WTC11 (cell line): ENCODE results near the gene NPPA. TPM values are rescaled to one million over a fixed set of nuclear protein-coding genes. Genes with fewer than 3 reads are reported as not detected.

Experiments
- ATAC-seq: fragments of 200-7000 bp; cut with Tn5 transposase; 2 replicates; pipeline ENCODE4 v1.10.0; 2021; ENCODE audit warnings: mild to moderate bottlenecking, moderate library complexity
- CTCF ChIA-PET: fragments of 300-600 bp; sonication (Branson Sonifier 250); formaldehyde crosslinking; loops from one replicate; lab custom pipeline; 2021; ENCODE audit warnings: antibody characterized with exemption; lab: Charles Lee
- POLR2A ChIA-PET: fragments of 350-600 bp; sonication (Branson Sonifier 250); formaldehyde crosslinking; loops from one replicate; lab custom pipeline; 2021; ENCODE audit warnings: antibody characterized with exemption; lab: Charles Lee
- DNase-seq: peaks from one replicate; pipeline ENCODE4 v3.0.0; 2021; ENCODE audit warnings: low spot score
- H3K27ac Mint-ChIP-seq: 2 replicates; pipeline ENCODE4 v1.8.0; 2021; ENCODE audit warnings: mixed read lengths
- H3K27me3 Mint-ChIP-seq: 2 replicates; pipeline ENCODE4 v1.8.0; 2021; ENCODE audit warnings: low read depth, mild to moderate bottlenecking, moderate library complexity, mixed read lengths
- H3K36me3 Mint-ChIP-seq: 2 replicates; pipeline ENCODE4 v1.8.0; 2021; ENCODE audit warnings: mixed read lengths
- H3K4me1 Mint-ChIP-seq: 2 replicates; pipeline ENCODE4 v1.8.0; 2022; ENCODE audit warnings: mixed read lengths
- H3K4me3 Mint-ChIP-seq: 2 replicates; pipeline ENCODE4 v1.8.0; 2021; ENCODE audit warnings: mild to moderate bottlenecking, moderate library complexity, mixed read lengths
- H3K9me3 Mint-ChIP-seq: 2 replicates; pipeline ENCODE4 v1.8.0; 2021; ENCODE audit warnings: mixed read lengths
- ESRRA ChIP-seq: sonication (generic); formaldehyde crosslinking; IDR thresholded peaks from 2 replicates; pipeline ENCODE4 v1.8.1; 2022; ENCODE audit warnings: mild to moderate bottlenecking, missing genetic modification reagents, borderline replicate concordance
- IRF2 ChIP-seq: sonication (generic); formaldehyde crosslinking; IDR thresholded peaks from 2 replicates; pipeline ENCODE4 v1.8.0; 2022; ENCODE audit warnings: low read depth, missing genetic modification reagents, borderline replicate concordance
- NFE2L1 ChIP-seq: sonication (generic); formaldehyde crosslinking; IDR thresholded peaks from 2 replicates; pipeline ENCODE4 v1.8.1; 2023; ENCODE audit warnings: missing genetic modification reagents
- NR2C2 ChIP-seq: sonication (generic); formaldehyde crosslinking; IDR thresholded peaks from 2 replicates; pipeline ENCODE4 v1.8.0; 2022; ENCODE audit warnings: mild to moderate bottlenecking, missing genetic modification reagents
- PRRX2 ChIP-seq: fragments of 250-450 bp; sonication (Bioruptor Pico); IDR thresholded peaks from 2 replicates; pipeline ENCODE4 v1.8.0; 2021; ENCODE audit warnings: mild to moderate bottlenecking
- ZNF121 ChIP-seq: sonication (generic); formaldehyde crosslinking; IDR thresholded peaks from 2 replicates; pipeline ENCODE4 v1.8.0; 2023; ENCODE audit warnings: missing genetic modification reagents
- ZNF232 ChIP-seq: sonication (generic); formaldehyde crosslinking; IDR thresholded peaks from 2 replicates; pipeline ENCODE4 v1.8.0; 2022; ENCODE audit warnings: mild to moderate bottlenecking, missing genetic modification reagents
- ZNF263 ChIP-seq: sonication (generic); formaldehyde crosslinking; IDR thresholded peaks from 2 replicates; pipeline ENCODE4 v1.8.1; 2022; ENCODE audit warnings: low read depth, mild to moderate bottlenecking, moderate library complexity, missing genetic modification reagents
- total RNA-seq: library from RNA; stranded (reverse); gene quantifications from 3 replicates; pipeline ENCODE4 v1.2.3, GENCODE V29; 2021
- TF ChIP-seq, protein P1 (sequence below): fragments of 250-450 bp; sonication (Bioruptor Pico); conservative IDR thresholded peaks from 2 replicates; pipeline ENCODE4 v1.9.0; 2021; ENCODE audit warnings: mild to moderate bottlenecking
- TF ChIP-seq, protein P2 (sequence below): sonication (generic); formaldehyde crosslinking; conservative IDR thresholded peaks from 2 replicates; pipeline ENCODE4 v1.8.1; 2022; ENCODE audit warnings: mild to moderate bottlenecking, missing genetic modification reagents
- TF ChIP-seq, protein P3 (sequence below): fragments of 250-450 bp; sonication (Bioruptor Pico); IDR thresholded peaks from 2 replicates; pipeline ENCODE4 v1.9.0; 2021; ENCODE audit warnings: moderate library complexity, mild to moderate bottlenecking, inconsistent platforms, borderline replicate concordance
- TF ChIP-seq, protein P4 (sequence below): fragments of 200-600 bp; IDR thresholded peaks from 2 replicates; pipeline ENCODE4 v1.8.0; 2022; ENCODE audit warnings: antibody characterized with exemption
- TF ChIP-seq, protein P5 (sequence below): fragments of 250-450 bp; sonication (Bioruptor Pico); IDR thresholded peaks from 2 replicates; pipeline ENCODE4 v1.9.0; 2021; ENCODE audit warnings: mild to moderate bottlenecking
- TF ChIP-seq, protein P6 (sequence below): sonication (generic); formaldehyde crosslinking; IDR thresholded peaks from 2 replicates; pipeline ENCODE4 v1.8.0; 2022; ENCODE audit warnings: mild to moderate bottlenecking, missing genetic modification reagents
- TF ChIP-seq, protein P7 (sequence below): sonication (generic); formaldehyde crosslinking; conservative IDR thresholded peaks from 2 replicates; pipeline ENCODE4 v1.8.1; 2023; ENCODE audit warnings: mild to moderate bottlenecking, low read depth, missing genetic modification reagents, moderate library complexity

Gene NPPA
- total RNA-seq, 1 experiment from 2014 or later, result not detected

DNA sequence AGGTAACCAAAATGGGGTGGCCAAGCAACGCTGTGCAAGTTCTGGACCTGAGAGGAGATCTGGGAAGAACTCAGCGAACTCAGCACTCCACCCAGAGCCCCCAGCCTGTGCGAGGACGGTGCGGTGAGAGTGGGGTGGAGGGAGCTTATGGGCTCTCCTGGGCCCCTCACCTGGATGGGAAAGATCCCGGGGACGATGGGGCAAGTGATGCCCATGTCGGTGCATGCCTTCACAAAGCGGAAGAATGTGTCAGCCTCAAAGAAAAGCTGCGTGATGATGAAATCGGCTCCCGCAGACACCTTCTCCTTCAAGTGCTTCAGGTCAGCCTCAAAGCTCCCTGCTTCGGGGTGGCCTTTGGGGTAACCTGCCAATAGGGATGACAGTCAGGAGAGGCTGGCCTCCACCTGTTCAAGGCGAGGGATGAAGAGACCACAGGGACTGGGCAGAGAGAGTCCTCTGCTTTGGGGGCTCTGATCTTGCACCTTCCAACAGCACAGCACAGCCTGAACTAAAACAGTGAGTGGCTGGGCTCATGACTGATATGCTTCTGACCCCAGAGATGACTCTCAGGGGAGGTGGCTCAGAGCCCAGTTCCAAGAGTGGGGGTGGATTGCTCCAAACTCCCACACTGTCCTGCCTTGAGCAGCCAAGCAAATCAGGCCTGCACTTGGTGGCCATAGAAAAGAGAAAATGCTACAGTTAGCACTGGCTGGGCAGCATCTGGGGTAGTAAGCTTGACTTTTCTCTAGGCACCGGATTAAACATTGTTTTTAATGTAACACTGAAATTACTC, 51.4 kb downstream of the NPPA start:
- DNase-seq (no peak), ATAC-seq (no peak)
- TF ChIP-seq, protein P1, sequence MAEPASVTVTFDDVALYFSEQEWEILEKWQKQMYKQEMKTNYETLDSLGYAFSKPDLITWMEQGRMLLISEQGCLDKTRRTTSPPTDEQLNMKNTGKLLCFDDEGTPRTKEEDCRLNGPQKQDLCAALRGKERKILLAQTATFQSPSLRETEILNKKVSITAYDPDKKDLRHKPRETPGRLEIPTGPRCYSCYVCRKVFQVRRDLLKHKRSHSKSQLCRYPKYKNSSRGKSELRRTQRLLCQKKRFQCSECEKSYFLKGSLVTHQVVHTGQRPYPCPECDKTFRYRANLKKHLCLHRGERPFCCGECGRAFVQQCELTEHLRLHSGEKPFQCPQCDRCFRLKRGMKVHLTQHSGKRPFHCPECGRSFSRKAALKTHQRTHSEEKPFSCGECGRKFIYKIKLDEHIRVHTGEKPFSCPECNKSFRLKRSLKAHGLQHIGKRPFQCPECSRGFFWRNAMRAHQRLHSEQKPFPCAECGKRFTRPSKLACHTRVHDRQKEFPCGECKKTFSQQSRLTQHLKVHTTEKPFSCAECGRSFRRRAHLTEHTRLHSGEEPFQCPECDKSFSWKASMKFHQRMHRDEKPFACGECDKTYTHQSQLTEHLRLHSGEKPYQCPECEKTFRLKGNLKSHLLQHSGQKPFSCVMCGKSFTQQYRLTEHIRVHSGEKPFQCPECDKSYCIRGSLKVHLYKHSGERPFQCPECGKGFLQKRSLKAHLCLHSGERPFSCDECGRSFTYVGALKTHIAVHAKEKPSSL, result no peak
- TF ChIP-seq ZNF232, result no peak
- TF ChIP-seq ESRRA (CRISPR knock-in tag), result no peak
- TF ChIP-seq, protein P2, sequence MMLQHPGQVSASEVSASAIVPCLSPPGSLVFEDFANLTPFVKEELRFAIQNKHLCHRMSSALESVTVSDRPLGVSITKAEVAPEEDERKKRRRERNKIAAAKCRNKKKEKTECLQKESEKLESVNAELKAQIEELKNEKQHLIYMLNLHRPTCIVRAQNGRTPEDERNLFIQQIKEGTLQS (CRISPR knock-in tag), result no peak
- no peak for TF ChIP-seq ZNF121 (CRISPR knock-in tag)
- TF ChIP-seq, protein P3, sequence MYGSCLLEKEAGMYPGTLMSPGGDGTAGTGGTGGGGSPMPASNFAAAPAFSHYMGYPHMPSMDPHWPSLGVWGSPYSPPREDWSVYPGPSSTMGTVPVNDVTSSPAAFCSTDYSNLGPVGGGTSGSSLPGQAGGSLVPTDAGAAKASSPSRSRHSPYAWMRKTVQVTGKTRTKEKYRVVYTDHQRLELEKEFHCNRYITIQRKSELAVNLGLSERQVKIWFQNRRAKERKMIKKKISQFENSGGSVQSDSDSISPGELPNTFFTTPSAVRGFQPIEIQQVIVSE (CRISPR knock-in tag), result no peak
- TF ChIP-seq, protein P4, sequence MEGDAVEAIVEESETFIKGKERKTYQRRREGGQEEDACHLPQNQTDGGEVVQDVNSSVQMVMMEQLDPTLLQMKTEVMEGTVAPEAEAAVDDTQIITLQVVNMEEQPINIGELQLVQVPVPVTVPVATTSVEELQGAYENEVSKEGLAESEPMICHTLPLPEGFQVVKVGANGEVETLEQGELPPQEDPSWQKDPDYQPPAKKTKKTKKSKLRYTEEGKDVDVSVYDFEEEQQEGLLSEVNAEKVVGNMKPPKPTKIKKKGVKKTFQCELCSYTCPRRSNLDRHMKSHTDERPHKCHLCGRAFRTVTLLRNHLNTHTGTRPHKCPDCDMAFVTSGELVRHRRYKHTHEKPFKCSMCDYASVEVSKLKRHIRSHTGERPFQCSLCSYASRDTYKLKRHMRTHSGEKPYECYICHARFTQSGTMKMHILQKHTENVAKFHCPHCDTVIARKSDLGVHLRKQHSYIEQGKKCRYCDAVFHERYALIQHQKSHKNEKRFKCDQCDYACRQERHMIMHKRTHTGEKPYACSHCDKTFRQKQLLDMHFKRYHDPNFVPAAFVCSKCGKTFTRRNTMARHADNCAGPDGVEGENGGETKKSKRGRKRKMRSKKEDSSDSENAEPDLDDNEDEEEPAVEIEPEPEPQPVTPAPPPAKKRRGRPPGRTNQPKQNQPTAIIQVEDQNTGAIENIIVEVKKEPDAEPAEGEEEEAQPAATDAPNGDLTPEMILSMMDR, result no peak
- TF ChIP-seq NR2C2 (CRISPR knock-in tag), result no peak
- TF ChIP-seq, protein P5, sequence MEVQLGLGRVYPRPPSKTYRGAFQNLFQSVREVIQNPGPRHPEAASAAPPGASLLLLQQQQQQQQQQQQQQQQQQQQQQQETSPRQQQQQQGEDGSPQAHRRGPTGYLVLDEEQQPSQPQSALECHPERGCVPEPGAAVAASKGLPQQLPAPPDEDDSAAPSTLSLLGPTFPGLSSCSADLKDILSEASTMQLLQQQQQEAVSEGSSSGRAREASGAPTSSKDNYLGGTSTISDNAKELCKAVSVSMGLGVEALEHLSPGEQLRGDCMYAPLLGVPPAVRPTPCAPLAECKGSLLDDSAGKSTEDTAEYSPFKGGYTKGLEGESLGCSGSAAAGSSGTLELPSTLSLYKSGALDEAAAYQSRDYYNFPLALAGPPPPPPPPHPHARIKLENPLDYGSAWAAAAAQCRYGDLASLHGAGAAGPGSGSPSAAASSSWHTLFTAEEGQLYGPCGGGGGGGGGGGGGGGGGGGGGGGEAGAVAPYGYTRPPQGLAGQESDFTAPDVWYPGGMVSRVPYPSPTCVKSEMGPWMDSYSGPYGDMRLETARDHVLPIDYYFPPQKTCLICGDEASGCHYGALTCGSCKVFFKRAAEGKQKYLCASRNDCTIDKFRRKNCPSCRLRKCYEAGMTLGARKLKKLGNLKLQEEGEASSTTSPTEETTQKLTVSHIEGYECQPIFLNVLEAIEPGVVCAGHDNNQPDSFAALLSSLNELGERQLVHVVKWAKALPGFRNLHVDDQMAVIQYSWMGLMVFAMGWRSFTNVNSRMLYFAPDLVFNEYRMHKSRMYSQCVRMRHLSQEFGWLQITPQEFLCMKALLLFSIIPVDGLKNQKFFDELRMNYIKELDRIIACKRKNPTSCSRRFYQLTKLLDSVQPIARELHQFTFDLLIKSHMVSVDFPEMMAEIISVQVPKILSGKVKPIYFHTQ (CRISPR knock-in tag), result no peak
- TF ChIP-seq, protein P6, sequence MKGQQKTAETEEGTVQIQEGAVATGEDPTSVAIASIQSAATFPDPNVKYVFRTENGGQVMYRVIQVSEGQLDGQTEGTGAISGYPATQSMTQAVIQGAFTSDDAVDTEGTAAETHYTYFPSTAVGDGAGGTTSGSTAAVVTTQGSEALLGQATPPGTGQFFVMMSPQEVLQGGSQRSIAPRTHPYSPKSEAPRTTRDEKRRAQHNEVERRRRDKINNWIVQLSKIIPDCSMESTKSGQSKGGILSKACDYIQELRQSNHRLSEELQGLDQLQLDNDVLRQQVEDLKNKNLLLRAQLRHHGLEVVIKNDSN (CRISPR knock-in tag), result no peak
- TF ChIP-seq NFE2L1 (CRISPR knock-in tag), result no peak
- TF ChIP-seq PRRX2 (CRISPR knock-in tag), result no peak
- TF ChIP-seq, protein P7, sequence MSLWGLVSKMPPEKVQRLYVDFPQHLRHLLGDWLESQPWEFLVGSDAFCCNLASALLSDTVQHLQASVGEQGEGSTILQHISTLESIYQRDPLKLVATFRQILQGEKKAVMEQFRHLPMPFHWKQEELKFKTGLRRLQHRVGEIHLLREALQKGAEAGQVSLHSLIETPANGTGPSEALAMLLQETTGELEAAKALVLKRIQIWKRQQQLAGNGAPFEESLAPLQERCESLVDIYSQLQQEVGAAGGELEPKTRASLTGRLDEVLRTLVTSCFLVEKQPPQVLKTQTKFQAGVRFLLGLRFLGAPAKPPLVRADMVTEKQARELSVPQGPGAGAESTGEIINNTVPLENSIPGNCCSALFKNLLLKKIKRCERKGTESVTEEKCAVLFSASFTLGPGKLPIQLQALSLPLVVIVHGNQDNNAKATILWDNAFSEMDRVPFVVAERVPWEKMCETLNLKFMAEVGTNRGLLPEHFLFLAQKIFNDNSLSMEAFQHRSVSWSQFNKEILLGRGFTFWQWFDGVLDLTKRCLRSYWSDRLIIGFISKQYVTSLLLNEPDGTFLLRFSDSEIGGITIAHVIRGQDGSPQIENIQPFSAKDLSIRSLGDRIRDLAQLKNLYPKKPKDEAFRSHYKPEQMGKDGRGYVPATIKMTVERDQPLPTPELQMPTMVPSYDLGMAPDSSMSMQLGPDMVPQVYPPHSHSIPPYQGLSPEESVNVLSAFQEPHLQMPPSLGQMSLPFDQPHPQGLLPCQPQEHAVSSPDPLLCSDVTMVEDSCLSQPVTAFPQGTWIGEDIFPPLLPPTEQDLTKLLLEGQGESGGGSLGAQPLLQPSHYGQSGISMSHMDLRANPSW (CRISPR knock-in tag), result no peak
- no peak for TF ChIP-seq IRF2 (CRISPR knock-in tag)
- no peak for TF ChIP-seq ZNF263
- no peak overlapping the region for H3K27ac Mint-ChIP-seq
- no peaks in the 10 kb centered on the region for H3K9me3 Mint-ChIP-seq
- H3K4me1 Mint-ChIP-seq, result no peaks in the 10 kb centered on the region
- no peak overlapping the region for H3K4me3 Mint-ChIP-seq
- H3K27me3 Mint-ChIP-seq, result no peaks in the 10 kb centered on the region
- peaks cover 48% of the 10 kb centered on the region for H3K36me3 Mint-ChIP-seq
- POLR2A ChIA-PET, result no interaction called here
- CTCF ChIA-PET, result no interaction called here

Other genes with a start within 250 kb of the NPPA start
- gene FBXO2, start 193.4 kb downstream of the NPPA start, total RNA-seq, result 58.2 to 68.2 TPM (median 63.7 TPM) in 3 replicates
- 34.9 to 45.6 TPM (median 40.6 TPM) in 3 replicates for gene FBXO44, start 192.9 kb downstream of the NPPA start, total RNA-seq
- 0.74 to 1.3 TPM (median 1.1 TPM) in 3 replicates for gene FBXO6, start 183.6 kb downstream of the NPPA start, total RNA-seq
- gene MAD2L2, start 166.6 kb downstream of the NPPA start, total RNA-seq, result 283 to 312 TPM (median 305 TPM) in 3 replicates
- 12.0 to 13.4 TPM (median 13.3 TPM) in 3 replicates for gene DRAXIN, start 156.1 kb downstream of the NPPA start, total RNA-seq
- gene AGTRAP, start 111.6 kb downstream of the NPPA start, total RNA-seq, result 81.6 to 102 TPM (median 101 TPM) in 3 replicates
- 1.2 to 3.1 TPM (median 2.8 TPM) in 3 replicates for gene C1orf167, start 85.6 kb downstream of the NPPA start, total RNA-seq
- 19.4 to 23.4 TPM (median 22.6 TPM) in 3 replicates for gene MTHFR, start 41.8 kb downstream of the NPPA start, total RNA-seq
- gene CLCN6, start 41.6 kb downstream of the NPPA start, total RNA-seq, result 20.0 to 22.3 TPM (median 20.8 TPM) in 3 replicates
- 0.27 TPM in 1 of 3 replicates, not detected in the others for gene NPPB, start 11.2 kb upstream of the NPPA start, total RNA-seq
- 45.3 to 50.2 TPM (median 45.6 TPM) in 3 replicates for gene KIAA2013, start 78.6 kb upstream of the NPPA start, total RNA-seq
- 46.9 to 73.8 TPM (median 67.3 TPM) in 3 replicates for gene PLOD1, start 86.9 kb upstream of the NPPA start, total RNA-seq
- gene MFN2, start 132.7 kb upstream of the NPPA start, total RNA-seq, result 56.8 to 63.0 TPM (median 59.8 TPM) in 3 replicates
- gene MIIP, start 171.7 kb upstream of the NPPA start, total RNA-seq, result 65.6 to 75.1 TPM (median 67.4 TPM) in 3 replicates
- gene TNFRSF8, start 215.5 kb upstream of the NPPA start, total RNA-seq, result 20.5 to 21.3 TPM (median 20.8 TPM) in 3 replicates